DOHH2 (cell line): Measurements from ENCODE around the gene SLC9A7.

Experiments
- H3F3A ChIP-seq: fragments of 200-600 bp; sonication (generic), shearing (Covaris generic); 2 replicates; pipeline ENCODE4 v1.6.0; 2016; ENCODE audit warnings: antibody characterized with exemption, mild to moderate bottlenecking; ENCODE audit not compliant: control insufficient read depth, insufficient read depth
- H3K27ac ChIP-seq: fragments of 200-600 bp; sonication (generic); 2 replicates; pipeline ENCODE4 v1.5.1; 2014; ENCODE audit warnings: low read depth, mild to moderate bottlenecking, low read length, moderate library complexity
- H3K27me3 ChIP-seq: fragments of 200-600 bp; sonication (generic); 2 replicates; pipeline ENCODE4 v1.6.1; 2014; ENCODE audit warnings: mild to moderate bottlenecking, low read length, mixed read lengths; ENCODE audit not compliant: control insufficient read depth
- H3K36me3 ChIP-seq: fragments of 200-600 bp; sonication (generic); 2 replicates; pipeline ENCODE4 v1.6.1; 2014; ENCODE audit warnings: mild to moderate bottlenecking, low read length, moderate library complexity, mixed read lengths; ENCODE audit not compliant: control insufficient read depth
- H3K4me1 ChIP-seq: fragments of 200-600 bp; sonication (generic); 2 replicates; pipeline ENCODE4 v1.6.1; 2014; ENCODE audit warnings: mild to moderate bottlenecking, low read length, mixed read lengths; ENCODE audit not compliant: control insufficient read depth
- H3K4me2 ChIP-seq: fragments of 200-600 bp; sonication (generic); 2 replicates; pipeline ENCODE4 v1.6.0; 2014; ENCODE audit warnings: mild to moderate bottlenecking, low read length, moderate library complexity
- H3K4me3 ChIP-seq: fragments of 200-600 bp; sonication (generic); 2 replicates; pipeline ENCODE4 v1.5.1; 2014; ENCODE audit warnings: mild to moderate bottlenecking, low read length, mixed read lengths
- H3K79me2 ChIP-seq: fragments of 200-600 bp; sonication (generic); 2 replicates; pipeline ENCODE4 v1.6.1; 2014; ENCODE audit warnings: mild to moderate bottlenecking, low read length, mixed read lengths; ENCODE audit not compliant: control insufficient read depth
- H3K9me2 ChIP-seq: fragments of 200-600 bp; sonication (generic); replicated peaks from 2 replicates; pipeline ENCODE4 v1.6.1; 2014; ENCODE audit warnings: mild to moderate bottlenecking, low read length, mixed read lengths; ENCODE audit not compliant: control insufficient read depth
- H3K9me3 ChIP-seq: fragments of 200-600 bp; sonication (generic); 2 replicates; pipeline ENCODE4 v1.6.1; 2014; ENCODE audit warnings: antibody characterized with exemption, low read length, mixed read lengths; ENCODE audit not compliant: control insufficient read depth, insufficient read depth
- H4K20me1 ChIP-seq: fragments of 200-600 bp; sonication (generic); 2 replicates; pipeline ENCODE4 v1.6.0; 2014; ENCODE audit warnings: low read depth, mild to moderate bottlenecking, antibody characterized with exemption, low read length, moderate library complexity; ENCODE audit not compliant: control insufficient read depth, insufficient read depth
- EZH2phosphoT487 ChIP-seq: fragments of 200-600 bp; sonication (generic); IDR thresholded peaks from 2 replicates; pipeline ENCODE4 v1.6.1; 2017; ENCODE audit warnings: borderline replicate concordance, mild to moderate bottlenecking, antibody characterized with exemption, low read length, moderate library complexity, mixed read lengths
- TF ChIP-seq, protein P1 (sequence below): fragments of 200-600 bp; sonication (generic); IDR thresholded peaks from one replicate; pipeline ENCODE4 v1.5.1; 2014; ENCODE audit warnings: antibody characterized with exemption, mild to moderate bottlenecking, low read depth, low read length; ENCODE audit not compliant: poor library complexity, severe bottlenecking

Gene SLC9A7

DNA sequence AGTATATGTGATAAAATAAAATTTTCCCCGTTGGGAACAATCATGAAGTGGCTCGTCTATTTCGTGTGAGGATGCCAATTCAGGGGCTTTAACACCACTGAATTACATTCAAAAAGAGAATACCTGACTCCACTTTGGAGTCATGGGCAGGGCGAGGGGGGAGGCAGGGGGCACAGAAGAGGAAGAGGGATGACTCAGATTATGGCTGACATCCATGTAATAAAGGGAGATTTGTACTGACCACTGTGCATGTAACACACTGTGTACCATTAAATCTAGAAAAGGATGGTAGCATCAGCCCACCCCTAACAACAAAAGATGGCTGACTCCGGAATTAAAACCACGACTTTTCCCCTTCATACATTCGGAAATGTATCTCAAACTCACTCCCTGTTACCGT, 1.3 kb downstream of the SLC9A7 start:
- TF ChIP-seq EZH2phosphoT487 = no peak
- TF ChIP-seq, protein P1, sequence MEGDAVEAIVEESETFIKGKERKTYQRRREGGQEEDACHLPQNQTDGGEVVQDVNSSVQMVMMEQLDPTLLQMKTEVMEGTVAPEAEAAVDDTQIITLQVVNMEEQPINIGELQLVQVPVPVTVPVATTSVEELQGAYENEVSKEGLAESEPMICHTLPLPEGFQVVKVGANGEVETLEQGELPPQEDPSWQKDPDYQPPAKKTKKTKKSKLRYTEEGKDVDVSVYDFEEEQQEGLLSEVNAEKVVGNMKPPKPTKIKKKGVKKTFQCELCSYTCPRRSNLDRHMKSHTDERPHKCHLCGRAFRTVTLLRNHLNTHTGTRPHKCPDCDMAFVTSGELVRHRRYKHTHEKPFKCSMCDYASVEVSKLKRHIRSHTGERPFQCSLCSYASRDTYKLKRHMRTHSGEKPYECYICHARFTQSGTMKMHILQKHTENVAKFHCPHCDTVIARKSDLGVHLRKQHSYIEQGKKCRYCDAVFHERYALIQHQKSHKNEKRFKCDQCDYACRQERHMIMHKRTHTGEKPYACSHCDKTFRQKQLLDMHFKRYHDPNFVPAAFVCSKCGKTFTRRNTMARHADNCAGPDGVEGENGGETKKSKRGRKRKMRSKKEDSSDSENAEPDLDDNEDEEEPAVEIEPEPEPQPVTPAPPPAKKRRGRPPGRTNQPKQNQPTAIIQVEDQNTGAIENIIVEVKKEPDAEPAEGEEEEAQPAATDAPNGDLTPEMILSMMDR = no peak
- Histone ChIP-seq H3K27ac (peak overlapping the region; percentile 43), H3K4me1 (peaks cover 48% of the 10 kb centered on the region), H3K79me2 (peaks cover 48% of the 10 kb centered on the region), H4K20me1 (no peaks in the 10 kb centered on the region), H3K4me3 (peak overlapping the region; percentile 92), H3K27me3 (no peaks in the 10 kb centered on the region), H3K36me3 (no peaks in the 10 kb centered on the region), H3K9me3 (no peaks in the 10 kb centered on the region), H3K9me2 (no peaks in the 10 kb centered on the region), H3K4me2 (peak overlapping the region; percentile 79), H3F3A (no peaks in the 10 kb centered on the region)

DNA sequence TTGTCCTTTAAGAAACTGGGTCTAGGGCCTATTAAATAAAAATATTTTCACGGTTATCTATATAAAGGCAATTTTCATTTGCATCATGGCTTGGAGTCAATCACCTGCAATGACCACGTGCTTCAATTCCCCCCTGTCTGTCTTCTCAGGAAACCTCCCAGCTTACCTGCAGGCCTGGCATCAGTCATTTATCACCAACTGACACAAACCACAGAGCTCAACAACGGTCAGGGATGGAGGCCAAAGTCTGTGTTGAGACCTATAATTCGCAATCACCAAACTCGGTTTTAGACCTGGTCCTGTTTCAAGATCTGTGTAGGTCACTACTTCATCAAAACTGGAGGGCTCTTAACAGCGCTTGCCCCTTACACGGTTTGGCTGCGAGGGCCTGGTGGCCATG, 1.9 kb downstream of the SLC9A7 start:
- Histone ChIP-seq H3K36me3 (no peaks in the 10 kb centered on the region), H3K27me3 (no peaks in the 10 kb centered on the region), H3K79me2 (peaks cover 51% of the 10 kb centered on the region), H3K9me3 (no peaks in the 10 kb centered on the region), H3K4me1 (peaks cover 48% of the 10 kb centered on the region), H3F3A (no peaks in the 10 kb centered on the region), H3K27ac (peak overlapping the region; percentile 43), H3K4me3 (peak overlapping the region; percentile 92), H3K4me2 (peak overlapping the region; percentile 79), H4K20me1 (no peaks in the 10 kb centered on the region), H3K9me2 (no peaks in the 10 kb centered on the region)
- TF ChIP-seq, protein P1 = no peak
- no peak for TF ChIP-seq EZH2phosphoT487

DNA sequence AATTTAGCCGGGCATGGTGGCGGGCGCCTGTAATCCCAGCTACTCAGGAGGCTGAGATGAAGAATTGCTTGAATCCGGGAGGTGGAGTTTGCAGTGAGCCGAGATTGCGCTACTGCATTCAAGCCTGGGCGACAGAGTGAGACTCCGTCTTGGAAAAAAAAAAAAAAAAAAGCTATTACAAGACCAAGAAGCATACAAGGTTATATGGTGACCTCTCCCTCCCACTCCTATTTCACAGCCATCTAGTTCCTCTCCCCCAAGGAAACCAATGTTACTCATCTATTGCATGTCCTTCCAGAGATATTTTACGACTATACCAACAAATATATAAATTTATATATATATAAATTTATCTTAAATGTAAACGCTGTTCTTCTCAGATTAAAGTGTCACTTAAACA, 3.2 kb downstream of the SLC9A7 start:
- Histone ChIP-seq H3K4me1 (peaks cover 61% of the 10 kb centered on the region), H4K20me1 (no peaks in the 10 kb centered on the region), H3K4me2 (peak overlapping the region; percentile 79), H3K79me2 (peaks cover 55% of the 10 kb centered on the region), H3K36me3 (no peaks in the 10 kb centered on the region; the same call in 1 of the 2 replicates), H3F3A (no peaks in the 10 kb centered on the region), H3K27ac (no peak overlapping the region), H3K27me3 (no peaks in the 10 kb centered on the region), H3K4me3 (peak overlapping the region; percentile 48; the same call in 1 of the 2 replicates), H3K9me2 (no peaks in the 10 kb centered on the region), H3K9me3 (no peaks in the 10 kb centered on the region)
- TF ChIP-seq EZH2phosphoT487 = no peak
- TF ChIP-seq, protein P1 = no peak

DNA sequence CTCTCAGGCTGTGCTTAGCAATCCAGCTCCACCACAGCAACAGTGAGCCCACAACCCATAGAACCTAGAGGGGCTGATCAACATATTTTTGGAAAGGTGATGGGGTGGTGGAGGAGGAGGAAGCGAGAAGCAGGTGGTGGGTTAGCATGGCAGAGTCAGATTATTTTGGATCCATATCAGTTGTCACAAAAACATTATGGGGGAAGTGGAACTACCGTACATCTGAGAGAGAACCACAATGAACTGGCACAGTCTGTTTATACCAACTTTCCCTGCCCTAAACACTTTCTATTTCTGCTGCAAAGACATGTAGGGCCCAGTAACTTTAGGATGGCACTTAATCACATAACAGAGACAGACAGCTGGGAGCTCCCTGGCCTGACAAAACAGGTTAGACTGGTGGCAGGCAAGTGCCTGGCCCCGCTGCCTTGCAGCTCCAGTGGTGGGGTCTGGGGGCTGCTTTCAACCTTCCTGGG, 4.3 kb downstream of the SLC9A7 start:
- Histone ChIP-seq H3K4me2 (peak overlapping the region; percentile 70), H3K4me3 (peak overlapping the region; percentile 48), H3K9me2 (no peaks in the 10 kb centered on the region), H3K36me3 (no peaks in the 10 kb centered on the region; the same call in 1 of the 2 replicates), H4K20me1 (no peaks in the 10 kb centered on the region), H3K79me2 (peaks cover 51% of the 10 kb centered on the region), H3K4me1 (peaks cover 53% of the 10 kb centered on the region), H3K9me3 (no peaks in the 10 kb centered on the region), H3K27me3 (no peaks in the 10 kb centered on the region), H3F3A (no peaks in the 10 kb centered on the region), H3K27ac (peak overlapping the region; percentile 55)
- TF ChIP-seq, protein P1 = no peak
- no peak for TF ChIP-seq EZH2phosphoT487
